ENCODE data around the gene CAND1. TPM values are rescaled to one million over a fixed set of nuclear protein-coding genes. Genes with fewer than 3 reads are reported as not detected.

Gene CAND1
- total and polyA plus RNA-seq, 8 donors = 11.6 to 175 (median 32.1) TPM

- Histone ChIP-seq H3K36me3 (no peaks in the 10 kb centered on the region), H3K27me3 (no peaks in the 10 kb centered on the region), H3K4me1 (peaks cover 0 to 32% (median 8%) of the 10 kb centered on the region in 4 donors), H3K4me3 (no peak overlapping the region), H3K27ac (no peak overlapping the region), H3K9me3 (no peaks in the 10 kb centered on the region)
- peak in 1 of 2 donors; percentile 27 for DNase-seq
- WGBS, 5 donors = 56 to 72% (median 69%) methylated on average over 4 of the region's 4 CpGs
- TF ChIP-seq, protein P1, sequence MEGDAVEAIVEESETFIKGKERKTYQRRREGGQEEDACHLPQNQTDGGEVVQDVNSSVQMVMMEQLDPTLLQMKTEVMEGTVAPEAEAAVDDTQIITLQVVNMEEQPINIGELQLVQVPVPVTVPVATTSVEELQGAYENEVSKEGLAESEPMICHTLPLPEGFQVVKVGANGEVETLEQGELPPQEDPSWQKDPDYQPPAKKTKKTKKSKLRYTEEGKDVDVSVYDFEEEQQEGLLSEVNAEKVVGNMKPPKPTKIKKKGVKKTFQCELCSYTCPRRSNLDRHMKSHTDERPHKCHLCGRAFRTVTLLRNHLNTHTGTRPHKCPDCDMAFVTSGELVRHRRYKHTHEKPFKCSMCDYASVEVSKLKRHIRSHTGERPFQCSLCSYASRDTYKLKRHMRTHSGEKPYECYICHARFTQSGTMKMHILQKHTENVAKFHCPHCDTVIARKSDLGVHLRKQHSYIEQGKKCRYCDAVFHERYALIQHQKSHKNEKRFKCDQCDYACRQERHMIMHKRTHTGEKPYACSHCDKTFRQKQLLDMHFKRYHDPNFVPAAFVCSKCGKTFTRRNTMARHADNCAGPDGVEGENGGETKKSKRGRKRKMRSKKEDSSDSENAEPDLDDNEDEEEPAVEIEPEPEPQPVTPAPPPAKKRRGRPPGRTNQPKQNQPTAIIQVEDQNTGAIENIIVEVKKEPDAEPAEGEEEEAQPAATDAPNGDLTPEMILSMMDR (IDR thresholded peaks at IDR 0.05) = no peak
- no peak for TF ChIP-seq POLR2A (IDR thresholded peaks at IDR 0.05)
- TF ChIP-seq POLR2AphosphoS5 (IDR thresholded peaks at IDR 0.05) = no peak
- no peak for TF ChIP-seq EP300 (IDR thresholded peaks at IDR 0.05)
- intact Hi-C loops (cut with DNase I; ENCODE audit: low total_unique reads) = no loop called here
Observed at GRCh38 chr12:67358781-67359338, 89.7 kb downstream of the CAND1 start.

DNA sequence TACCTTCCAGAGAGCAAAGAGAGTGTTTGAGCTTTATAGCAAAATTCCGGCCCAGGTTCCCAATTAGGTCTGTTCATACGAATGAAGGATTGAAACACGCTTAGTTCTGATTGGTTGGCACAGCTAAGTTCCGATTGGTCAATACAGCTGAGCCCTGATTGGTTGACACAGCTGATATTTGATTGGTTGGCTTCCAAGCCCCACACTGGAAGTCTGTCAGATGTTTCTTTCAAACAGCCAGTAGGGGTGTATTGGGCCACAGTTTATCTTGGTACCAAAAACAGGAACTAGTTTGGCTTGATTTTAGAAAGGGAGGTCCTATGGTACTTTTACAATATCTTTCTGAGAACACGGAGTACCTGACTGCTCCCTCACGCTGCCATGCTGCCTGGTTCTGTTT lies 93.4 kb downstream of the CAND1 start:
- TF ChIP-seq, protein P1 (IDR thresholded peaks at IDR 0.05) = no peak
- TF ChIP-seq EP300 (IDR thresholded peaks at IDR 0.05) (no peak), POLR2AphosphoS5 (IDR thresholded peaks at IDR 0.05) (no peak), POLR2A (IDR thresholded peaks at IDR 0.05) (no peak)
- no peak overlapping the region for H3K27ac ChIP-seq
- WGBS, 5 donors = 73 to 85% (median 80%) methylated on average over 6 of the region's 6 CpGs
- H3K36me3 ChIP-seq = no peaks in the 10 kb centered on the region
- H3K4me3 ChIP-seq = no peak overlapping the region
- H3K9me3 ChIP-seq = no peaks in the 10 kb centered on the region
- intact Hi-C loops (cut with DNase I; ENCODE audit: low total_unique reads) = loop anchor here (10.0 kb wide), 1 partner anchor 72 kb away; no protein-coding TSS in a partner anchor
- no peaks in the 10 kb centered on the region for H3K27me3 ChIP-seq
- no peak for DNase-seq
- H3K4me1 ChIP-seq = no peaks in the 10 kb centered on the region

DNA sequence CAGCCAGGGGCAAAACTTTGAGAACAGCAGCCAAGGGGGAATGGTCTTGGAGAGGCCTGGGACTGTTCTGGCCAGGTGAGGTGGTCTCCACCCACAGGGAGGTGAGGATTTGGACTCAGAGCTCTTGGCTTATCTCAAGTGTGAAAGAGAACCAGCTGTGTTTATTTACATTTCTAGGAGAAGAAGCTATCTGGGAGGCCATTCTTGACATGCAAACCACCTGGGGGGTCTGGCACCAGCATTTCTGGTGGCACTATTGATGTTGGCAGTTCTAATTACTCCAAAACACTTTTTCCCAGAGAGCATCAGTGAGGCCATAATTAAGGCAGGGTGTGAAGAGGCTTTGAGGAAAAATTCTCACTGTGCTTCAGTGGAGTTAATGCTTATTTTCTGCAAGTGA lies 95.1 kb downstream of the CAND1 start:
- no peak overlapping the region for H3K27ac ChIP-seq
- DNase-seq = no peak
- no peaks in the 10 kb centered on the region for H3K36me3 ChIP-seq
- no peaks in the 10 kb centered on the region for H3K4me1 ChIP-seq
- no peaks in the 10 kb centered on the region for H3K27me3 ChIP-seq
- no peak overlapping the region for H3K4me3 ChIP-seq
- intact Hi-C loops (cut with DNase I; ENCODE audit: low total_unique reads) = loop anchor here (10.0 kb wide), 1 partner anchor 71 kb away; no protein-coding TSS in a partner anchor
- H3K9me3 ChIP-seq = no peaks in the 10 kb centered on the region
- no peak for TF ChIP-seq POLR2AphosphoS5 (IDR thresholded peaks at IDR 0.05)
- TF ChIP-seq EP300 (IDR thresholded peaks at IDR 0.05) = no peak
- no peak for TF ChIP-seq POLR2A (IDR thresholded peaks at IDR 0.05)
- TF ChIP-seq, protein P1 (IDR thresholded peaks at IDR 0.05) = no peak

GRCh38 chr12:67365131-67365530 lies 96.0 kb downstream of the CAND1 start:
- Histone ChIP-seq H3K36me3 (no peaks in the 10 kb centered on the region), H3K27ac (no peak overlapping the region), H3K4me3 (no peak overlapping the region), H3K4me1 (no peaks in the 10 kb centered on the region), H3K9me3 (no peaks in the 10 kb centered on the region), H3K27me3 (no peaks in the 10 kb centered on the region)
- no peak for DNase-seq
- intact Hi-C loops (cut with DNase I; ENCODE audit: low total_unique reads) = loop anchor here (10.0 kb wide), 1 partner anchor 70 kb away; no protein-coding TSS in a partner anchor
- TF ChIP-seq POLR2AphosphoS5 (IDR thresholded peaks at IDR 0.05) (no peak), POLR2A (IDR thresholded peaks at IDR 0.05) (no peak)

DNA sequence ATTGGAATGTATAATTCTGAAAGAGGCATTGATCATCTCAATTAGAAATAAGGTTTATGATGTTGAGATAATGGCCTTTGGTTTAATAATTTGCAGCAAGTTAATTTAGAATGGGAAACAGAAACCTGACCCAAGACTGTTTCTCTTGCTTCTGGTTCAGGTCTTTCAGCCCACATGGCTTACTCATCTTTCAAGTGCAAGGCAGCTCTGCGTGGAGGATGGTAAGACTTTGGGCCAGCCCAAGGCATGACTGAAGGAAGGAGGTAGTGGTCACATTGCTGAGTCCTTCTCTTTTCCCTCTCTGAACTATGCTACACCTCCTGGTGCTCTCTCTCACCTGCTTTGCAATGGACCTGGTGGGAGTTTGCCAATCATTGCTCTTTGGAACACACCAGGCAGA lies 98.7 kb downstream of the CAND1 start:
- intact Hi-C loops (cut with DNase I; ENCODE audit: low total_unique reads) = loop anchor here (10.0 kb wide), 1 partner anchor 67 kb away; no protein-coding TSS in a partner anchor
- 74 to 90% (median 88%) methylated on average over 1 of the region's 1 CpG for WGBS, 5 donors
- Histone ChIP-seq H3K4me3 (no peak overlapping the region), H3K36me3 (no peaks in the 10 kb centered on the region), H3K27me3 (no peaks in the 10 kb centered on the region), H3K27ac (no peak overlapping the region), H3K4me1 (no peaks in the 10 kb centered on the region), H3K9me3 (no peaks in the 10 kb centered on the region)
- DNase-seq = no peak
- TF ChIP-seq POLR2A (IDR thresholded peaks at IDR 0.05) (no peak), EP300 (IDR thresholded peaks at IDR 0.05) (no peak), POLR2AphosphoS5 (IDR thresholded peaks at IDR 0.05) (no peak)
- TF ChIP-seq, protein P1 (IDR thresholded peaks at IDR 0.05) = no peak
